HepG2 (cell line): ENCODE data around the gene FOXD1. TPM values are rescaled to one million over a fixed set of nuclear protein-coding genes. Genes with fewer than 3 reads are reported as not detected.
A peak's percentile ranks its signal among the peaks of the same experiment; 100 is the strongest.

ENCODE experiments used
- CBX2 ChIP-seq, 2 experiments: fragments of 200-600 bp in 1 of 2; sonication (generic); formaldehyde crosslinking in 1 of 2; IDR thresholded peaks; 2 replicates each; pipeline versions ENCODE4 v1.7.0 to v1.8.1; 2018 to 2022; ENCODE audit warnings: low read depth in 2 of 2, low read length in 1 of 2, mild to moderate bottlenecking in 1 of 2, missing genetic modification reagents in 1 of 2
- FOXA3 ChIP-seq: IDR thresholded peaks from 2 replicates; pipeline ENCODE4 v1.6.1; 2016; ENCODE audit warnings: missing genetic modification reagents, missing compliant biosample characterization
- MED8 ChIP-seq: sonication (generic); formaldehyde crosslinking; IDR thresholded peaks from 2 replicates; pipeline ENCODE4 v1.8.1; 2023; ENCODE audit warnings: mild to moderate bottlenecking, missing genetic modification reagents; ENCODE audit not compliant: insufficient replicate concordance
- MTF2 ChIP-seq: sonication (generic); formaldehyde crosslinking; IDR thresholded peaks from 2 replicates; pipeline ENCODE4 v1.5.0; 2020; ENCODE audit warnings: missing genetic modification reagents, borderline replicate concordance
- NFAT5 ChIP-seq: sonication (generic); formaldehyde crosslinking; IDR thresholded peaks from 2 replicates; pipeline ENCODE4 v1.4.0; 2020; ENCODE audit warnings: missing genetic modification reagents
- NR2C2 ChIP-seq: sonication (generic); formaldehyde crosslinking; IDR thresholded peaks from 2 replicates; pipeline ENCODE4 v1.4.0; 2020; ENCODE audit warnings: missing genetic modification reagents, mild to moderate bottlenecking, moderate library complexity, borderline replicate concordance
- PITX1 ChIP-seq: sonication (generic); formaldehyde crosslinking; IDR thresholded peaks from 2 replicates; pipeline ENCODE4 v1.5.1; 2020; ENCODE audit warnings: mild to moderate bottlenecking, missing genetic modification reagents
- RFX5 ChIP-seq: IDR thresholded peaks from 2 replicates; pipeline ENCODE4 v1.6.1; 2011; ENCODE audit warnings: low read depth, low read length, improper control_type of control experiment
- SNAPC2 ChIP-seq: sonication (generic); formaldehyde crosslinking; IDR thresholded peaks from 2 replicates; pipeline ENCODE4 v1.8.1; 2022; ENCODE audit warnings: mild to moderate bottlenecking, missing genetic modification reagents
- SRY ChIP-seq: sonication (generic); formaldehyde crosslinking; IDR thresholded peaks from 2 replicates; pipeline ENCODE4 v1.8.0; 2022; ENCODE audit warnings: mild to moderate bottlenecking, missing genetic modification reagents
- TSC22D2 ChIP-seq: sonication (generic); formaldehyde crosslinking; IDR thresholded peaks from 2 replicates; pipeline ENCODE4 v1.5.1; 2020; ENCODE audit warnings: missing genetic modification reagents, mild to moderate bottlenecking, borderline replicate concordance
- ZNF264 ChIP-seq: sonication (generic); formaldehyde crosslinking; IDR thresholded peaks from 2 replicates; pipeline ENCODE4 v1.4.0; 2020; ENCODE audit warnings: missing genetic modification reagents
- ZNF570 ChIP-seq: sonication (generic); formaldehyde crosslinking; IDR thresholded peaks from 2 replicates; pipeline ENCODE4 v1.4.0; 2020; ENCODE audit warnings: mild to moderate bottlenecking, missing genetic modification reagents, borderline replicate concordance
- ZNF674 ChIP-seq: sonication (generic); formaldehyde crosslinking; IDR thresholded peaks from 2 replicates; pipeline ENCODE4 v1.5.0; 2020; ENCODE audit warnings: low read depth, mild to moderate bottlenecking, missing genetic modification reagents
- ZNF704 ChIP-seq: sonication (generic); formaldehyde crosslinking; IDR thresholded peaks from 2 replicates; pipeline ENCODE4 v1.8.1; 2023; ENCODE audit warnings: mild to moderate bottlenecking, inconsistent platforms, moderate library complexity, missing genetic modification reagents, borderline replicate concordance
- polyA plus RNA-seq, 8 experiments: library from polyadenylated mRNA; depleted of rRNA in 3 of 8; stranded (reverse) in 7 of 8; unstranded in 1 of 8; fragments of >200 nt; fragmentation: Illumina TruSeq in 4 of 8; extraction: Trizol in 4 of 8; gene quantifications; 2 replicates each; pipeline versions ENCODE4 v1.2.1 to v1.2.3, GENCODE V29; 2011 to 2016; ENCODE audit warnings: low read depth in 4 of 8, missing spikeins in 1 of 8, mixed read lengths in 1 of 8; ENCODE audit not compliant: insufficient read depth in 1 of 8
- total RNA-seq, 5 experiments: library from RNA; depleted of rRNA; stranded (reverse); fragments of >200 nt; fragmentation: Illumina TruSeq; extraction: Trizol; gene quantifications; 2 replicates each; pipeline ENCODE4 v1.2.3, GENCODE V29; 2016; ENCODE audit warnings: low read depth in 1 of 5
- TF ChIP-seq, protein P1 (sequence below): sonication (generic); formaldehyde crosslinking; conservative IDR thresholded peaks from 2 replicates; pipeline ENCODE4 v1.8.1; 2023; ENCODE audit warnings: missing genetic modification reagents
- TF ChIP-seq, protein P2 (sequence below): IDR thresholded peaks from 2 replicates; pipeline ENCODE4 v1.6.1; 2012; ENCODE audit warnings: inconsistent platforms
- TF ChIP-seq, protein P3 (sequence below): sonication (generic); formaldehyde crosslinking; IDR thresholded peaks from 2 replicates; pipeline ENCODE4 v1.5.1; 2020; ENCODE audit warnings: missing genetic modification reagents, mild to moderate bottlenecking, borderline replicate concordance

The FOXD1 gene
- total and polyA plus RNA-seq, 2 of the 13 experiments (the other 11 are each of a cell fraction or from before 2014, with no cell fraction given): 0.04 to 0.05 TPM

GRCh38 chr5:73436535-73437100, 12.0 kb downstream of the FOXD1 start (continued):
- TF ChIP-seq CBX2 (IDR thresholded peaks at IDR 0.05; ENCODE audit: low read depth, low read length) (no peak), CBX2 (CRISPR knock-in tag; IDR thresholded peaks at IDR 0.05; ENCODE audit: low read depth) (peak; percentile 47; the same call in 1 of the 2 replicates), SRY (CRISPR knock-in tag) (peak; percentile 78), RFX5 (no peak), ZNF674 (CRISPR knock-in tag) (no peak), NR2C2 (CRISPR knock-in tag) (peak; percentile 29; the same call in 1 of the 2 replicates), ZNF264 (CRISPR knock-in tag) (no peak), MTF2 (CRISPR knock-in tag) (no peak), SNAPC2 (CRISPR knock-in tag) (no peak), MED8 (CRISPR knock-in tag) (no peak), PITX1 (CRISPR knock-in tag) (no peak), TSC22D2 (CRISPR knock-in tag) (no peak), NFAT5 (CRISPR knock-in tag) (peak; percentile 61; the same call in 1 of the 2 replicates), ZNF704 (CRISPR knock-in tag) (no peak), ZNF570 (no peak), FOXA3 (CRISPR knock-in tag) (no peak)
- TF ChIP-seq, protein P1, sequence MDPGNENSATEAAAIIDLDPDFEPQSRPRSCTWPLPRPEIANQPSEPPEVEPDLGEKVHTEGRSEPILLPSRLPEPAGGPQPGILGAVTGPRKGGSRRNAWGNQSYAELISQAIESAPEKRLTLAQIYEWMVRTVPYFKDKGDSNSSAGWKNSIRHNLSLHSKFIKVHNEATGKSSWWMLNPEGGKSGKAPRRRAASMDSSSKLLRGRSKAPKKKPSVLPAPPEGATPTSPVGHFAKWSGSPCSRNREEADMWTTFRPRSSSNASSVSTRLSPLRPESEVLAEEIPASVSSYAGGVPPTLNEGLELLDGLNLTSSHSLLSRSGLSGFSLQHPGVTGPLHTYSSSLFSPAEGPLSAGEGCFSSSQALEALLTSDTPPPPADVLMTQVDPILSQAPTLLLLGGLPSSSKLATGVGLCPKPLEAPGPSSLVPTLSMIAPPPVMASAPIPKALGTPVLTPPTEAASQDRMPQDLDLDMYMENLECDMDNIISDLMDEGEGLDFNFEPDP: no peak
- TF ChIP-seq, protein P2, sequence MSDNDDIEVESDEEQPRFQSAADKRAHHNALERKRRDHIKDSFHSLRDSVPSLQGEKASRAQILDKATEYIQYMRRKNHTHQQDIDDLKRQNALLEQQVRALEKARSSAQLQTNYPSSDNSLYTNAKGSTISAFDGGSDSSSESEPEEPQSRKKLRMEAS: peak; percentile 97
- TF ChIP-seq, protein P3, sequence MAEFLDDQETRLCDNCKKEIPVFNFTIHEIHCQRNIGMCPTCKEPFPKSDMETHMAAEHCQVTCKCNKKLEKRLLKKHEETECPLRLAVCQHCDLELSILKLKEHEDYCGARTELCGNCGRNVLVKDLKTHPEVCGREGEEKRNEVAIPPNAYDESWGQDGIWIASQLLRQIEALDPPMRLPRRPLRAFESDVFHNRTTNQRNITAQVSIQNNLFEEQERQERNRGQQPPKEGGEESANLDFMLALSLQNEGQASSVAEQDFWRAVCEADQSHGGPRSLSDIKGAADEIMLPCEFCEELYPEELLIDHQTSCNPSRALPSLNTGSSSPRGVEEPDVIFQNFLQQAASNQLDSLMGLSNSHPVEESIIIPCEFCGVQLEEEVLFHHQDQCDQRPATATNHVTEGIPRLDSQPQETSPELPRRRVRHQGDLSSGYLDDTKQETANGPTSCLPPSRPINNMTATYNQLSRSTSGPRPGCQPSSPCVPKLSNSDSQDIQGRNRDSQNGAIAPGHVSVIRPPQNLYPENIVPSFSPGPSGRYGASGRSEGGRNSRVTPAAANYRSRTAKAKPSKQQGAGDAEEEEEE (CRISPR knock-in tag): no peak
